IPS-15b (cell line): ENCODE measurements around the gene MRPS27.

Experiments
- H3K27me3 ChIP-seq: one replicate; pipeline ENCODE4 v1.6.1; 2013; ENCODE audit warnings: low read length; ENCODE audit not compliant: control insufficient read depth, insufficient read depth
- H3K36me3 ChIP-seq: one replicate; pipeline ENCODE4 v1.6.1; 2013; ENCODE audit warnings: low read length; ENCODE audit not compliant: control insufficient read depth, insufficient read depth
- H3K4me1 ChIP-seq: one replicate; pipeline ENCODE4 v1.6.1; 2013; ENCODE audit warnings: mild to moderate bottlenecking, low read length; ENCODE audit not compliant: control insufficient read depth, insufficient read depth
- H3K4me3 ChIP-seq: one replicate; pipeline ENCODE4 v1.5.1; 2013; ENCODE audit warnings: low read depth, low read length
- H3K9ac ChIP-seq: one replicate; pipeline ENCODE4 v1.6.1; 2013; ENCODE audit warnings: low read depth, mild to moderate bottlenecking, low read length
- H3K9me3 ChIP-seq: one replicate; pipeline ENCODE4 v1.6.1; 2013; ENCODE audit warnings: mild to moderate bottlenecking, low read length; ENCODE audit not compliant: control insufficient read depth, insufficient read depth

Gene MRPS27

GRCh38 chr5:72319976-72320752, at the start of gene MRPS27, which contains the start of gene PTCD2:
TSS of gene MRPS27 (minus strand) at chr5:72320240. CDS start at chr5:72320221, 19 bp downstream.
TSS of gene PTCD2 (plus strand) at chr5:72320373. CDS start at chr5:72320383, 10 bp downstream.
- Histone ChIP-seq H3K27me3 (no peaks in the 10 kb centered on the region), H3K9me3 (no peaks in the 10 kb centered on the region), H3K9ac (peak within 1 kb of the TSS; percentile 97), H3K4me1 (peaks cover 2% of the 10 kb centered on the region), H3K36me3 (peaks cover 4% of the 10 kb centered on the region), H3K4me3 (peak within 1 kb of the TSS; percentile 84)

DNA sequence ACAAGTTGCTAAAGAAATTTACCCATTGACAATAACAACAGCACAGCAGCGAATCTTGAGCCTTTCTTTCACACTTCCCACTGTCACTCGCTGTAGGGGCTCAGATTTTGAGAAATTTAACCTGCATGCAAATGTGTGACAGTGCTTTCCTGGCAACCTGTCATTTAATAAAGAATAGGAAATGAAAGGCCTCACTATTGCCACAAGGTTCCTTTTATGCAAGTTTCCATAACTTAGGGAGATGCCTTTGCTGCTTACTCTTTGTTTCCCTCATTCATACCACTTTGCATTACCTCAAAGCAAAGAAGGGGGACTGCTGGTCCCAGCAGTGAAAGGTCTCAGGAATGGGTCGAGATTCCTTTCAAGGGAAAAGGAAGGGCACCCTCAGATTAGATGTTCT, 49.7 kb upstream of the MRPS27 start:
- H3K27me3 ChIP-seq: no peaks in the 10 kb centered on the region
- no peaks in the 10 kb centered on the region for H3K36me3 ChIP-seq
- H3K9ac ChIP-seq: no peak overlapping the region
- no peak overlapping the region for H3K4me3 ChIP-seq
- H3K9me3 ChIP-seq: no peaks in the 10 kb centered on the region
- no peaks in the 10 kb centered on the region for H3K4me1 ChIP-seq

- H3K4me3 ChIP-seq: no peak overlapping the region
- H3K4me1 ChIP-seq: no peaks in the 10 kb centered on the region
- no peaks in the 10 kb centered on the region for H3K27me3 ChIP-seq
- H3K9ac ChIP-seq: no peak overlapping the region
- no peaks in the 10 kb centered on the region for H3K36me3 ChIP-seq
- H3K9me3 ChIP-seq: no peaks in the 10 kb centered on the region
Measured at GRCh38 chr5:72369301-72369700, 49.3 kb upstream of the MRPS27 start.

GRCh38 chr5:72368271-72368670, 48.2 kb upstream of the MRPS27 start:
- no peak overlapping the region for H3K4me3 ChIP-seq
- no peaks in the 10 kb centered on the region for H3K27me3 ChIP-seq
- H3K9ac ChIP-seq: no peak overlapping the region
- no peaks in the 10 kb centered on the region for H3K36me3 ChIP-seq
- no peaks in the 10 kb centered on the region for H3K9me3 ChIP-seq
- H3K4me1 ChIP-seq: peaks cover 3% of the 10 kb centered on the region

GRCh38 chr5:72366324-72366976, 46.4 kb upstream of the MRPS27 start:
- Histone ChIP-seq H3K36me3 (no peaks in the 10 kb centered on the region), H3K4me1 (peaks cover 8% of the 10 kb centered on the region), H3K4me3 (no peak overlapping the region), H3K9me3 (no peaks in the 10 kb centered on the region), H3K27me3 (no peaks in the 10 kb centered on the region), H3K9ac (no peak overlapping the region)

DNA sequence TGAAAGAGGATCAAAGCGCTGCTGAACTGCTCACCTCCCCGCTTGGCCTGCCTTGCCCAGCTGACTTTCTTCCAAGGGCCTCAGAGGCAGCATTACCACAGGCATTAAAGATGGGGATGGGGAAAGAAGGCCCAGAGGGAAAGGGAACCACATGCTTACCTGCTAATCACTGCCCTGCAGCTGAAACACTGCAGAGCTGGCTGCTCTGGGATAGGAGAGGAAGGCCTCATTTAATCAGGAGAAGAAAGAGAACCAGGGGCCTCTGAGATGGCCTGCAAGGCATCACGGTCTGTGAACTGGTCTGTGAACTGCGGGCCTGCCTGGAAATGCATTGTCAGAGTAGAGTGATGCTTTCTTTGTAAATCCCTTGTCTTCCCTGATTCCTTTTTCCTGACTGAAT, 44.9 kb upstream of the MRPS27 start:
- Histone ChIP-seq H3K27me3 (no peaks in the 10 kb centered on the region), H3K4me3 (no peak overlapping the region), H3K36me3 (no peaks in the 10 kb centered on the region), H3K4me1 (peaks cover 8% of the 10 kb centered on the region), H3K9me3 (no peaks in the 10 kb centered on the region), H3K9ac (peak overlapping the region; percentile 18)

GRCh38 chr5:72364171-72364570, 44.1 kb upstream of the MRPS27 start:
- H3K36me3 ChIP-seq: no peaks in the 10 kb centered on the region
- no peak overlapping the region for H3K4me3 ChIP-seq
- H3K4me1 ChIP-seq: peaks cover 8% of the 10 kb centered on the region
- H3K9ac ChIP-seq: no peak overlapping the region
- H3K27me3 ChIP-seq: no peaks in the 10 kb centered on the region
- H3K9me3 ChIP-seq: no peaks in the 10 kb centered on the region

DNA sequence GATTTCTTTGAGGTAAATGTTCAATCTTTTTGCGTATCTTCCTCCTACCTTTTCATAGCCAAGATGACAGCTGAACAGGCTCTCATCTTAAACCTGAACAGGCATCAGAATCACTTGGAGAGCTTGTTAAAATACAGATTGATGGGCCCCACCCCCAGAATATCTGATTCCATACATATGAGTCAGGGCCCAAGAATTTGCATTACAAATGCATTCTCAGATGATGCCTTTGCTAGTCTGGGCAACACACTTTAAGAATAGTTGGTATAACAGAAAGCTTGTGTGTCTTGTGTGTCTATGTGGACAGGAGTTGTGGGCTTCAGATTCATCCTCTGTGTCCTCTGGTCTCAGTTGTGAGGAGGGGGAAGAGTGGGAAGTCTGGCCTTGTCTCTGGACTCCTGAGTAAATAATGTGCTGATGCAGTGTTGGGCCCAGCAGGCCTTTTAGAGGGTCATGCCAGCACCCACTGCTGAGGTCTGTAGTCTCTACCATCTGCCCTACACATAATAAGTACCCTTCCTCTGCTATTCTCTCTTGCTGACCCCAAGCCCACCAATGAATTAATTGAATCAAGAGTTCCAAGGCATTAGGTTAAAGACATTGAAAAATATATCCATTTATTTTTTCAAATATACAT, 43.2 kb upstream of the MRPS27 start:
- Histone ChIP-seq H3K4me3 (no peak overlapping the region), H3K36me3 (no peaks in the 10 kb centered on the region), H3K9me3 (no peaks in the 10 kb centered on the region), H3K27me3 (no peaks in the 10 kb centered on the region), H3K4me1 (peaks cover 8% of the 10 kb centered on the region), H3K9ac (no peak overlapping the region)

DNA sequence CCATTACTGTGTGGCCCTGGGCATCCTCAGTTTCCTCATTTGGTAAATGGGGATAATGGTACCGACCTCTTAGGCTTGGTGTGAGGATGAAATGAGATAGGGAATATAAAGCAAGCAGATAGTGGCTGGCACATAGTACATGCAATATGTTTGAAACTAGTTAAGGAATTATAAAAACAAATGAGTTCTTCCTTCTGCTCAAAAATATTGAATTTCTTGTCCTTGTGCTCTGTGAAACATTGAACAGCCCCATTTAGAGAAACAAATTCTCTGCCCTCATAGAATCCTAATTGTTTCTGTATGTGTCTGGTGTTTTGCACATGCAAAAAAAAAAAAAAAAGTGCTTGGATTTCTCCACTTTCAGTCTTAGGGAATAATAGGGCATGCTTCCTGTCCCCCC, 39.8 kb upstream of the MRPS27 start:
- no peak overlapping the region for H3K4me3 ChIP-seq
- H3K4me1 ChIP-seq: peaks cover 8% of the 10 kb centered on the region
- H3K9me3 ChIP-seq: no peaks in the 10 kb centered on the region
- H3K9ac ChIP-seq: no peak overlapping the region
- no peaks in the 10 kb centered on the region for H3K36me3 ChIP-seq
- H3K27me3 ChIP-seq: no peaks in the 10 kb centered on the region

DNA sequence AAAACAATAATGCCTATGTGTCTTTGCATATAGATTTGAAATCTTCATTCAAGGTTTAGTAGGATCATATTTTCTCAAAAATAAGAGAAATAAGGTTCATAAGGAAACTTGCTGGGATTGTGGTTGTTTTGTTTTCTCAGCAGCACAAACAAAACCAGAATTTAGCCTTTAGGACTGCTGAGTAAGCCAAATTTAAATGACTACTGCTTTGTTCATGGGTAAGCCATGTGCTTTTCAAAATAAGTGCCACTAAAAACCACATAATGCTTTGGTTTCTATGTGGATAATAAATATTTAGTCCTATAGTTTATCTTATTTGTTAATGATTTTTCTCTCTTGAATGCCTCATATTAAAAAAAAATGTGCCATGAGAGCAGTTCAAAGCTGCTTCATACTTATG, 38.9 kb upstream of the MRPS27 start:
- Histone ChIP-seq H3K4me3 (no peak overlapping the region), H3K9me3 (no peaks in the 10 kb centered on the region), H3K36me3 (no peaks in the 10 kb centered on the region), H3K9ac (no peak overlapping the region), H3K27me3 (no peaks in the 10 kb centered on the region), H3K4me1 (peaks cover 8% of the 10 kb centered on the region)

DNA sequence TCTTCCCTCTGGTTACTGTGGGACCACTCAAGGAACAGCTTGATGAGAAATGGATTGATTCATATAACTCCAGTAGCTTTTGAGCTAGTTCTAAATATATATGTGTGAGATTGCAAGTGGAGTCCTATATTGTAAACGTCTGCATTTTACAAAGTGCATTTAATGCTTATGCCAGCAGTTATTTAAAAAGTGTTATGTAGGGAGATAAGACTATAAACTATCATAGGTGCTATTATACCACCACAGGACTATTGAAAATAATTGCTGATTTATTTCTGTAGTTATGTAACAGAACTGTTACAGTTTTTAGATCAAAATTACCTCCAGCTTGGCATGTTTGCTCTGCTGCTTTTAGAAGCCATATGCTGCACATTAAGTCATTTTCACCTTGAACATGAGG, 36.3 kb upstream of the MRPS27 start:
- Histone ChIP-seq H3K9me3 (no peaks in the 10 kb centered on the region), H3K9ac (no peak overlapping the region), H3K4me1 (no peaks in the 10 kb centered on the region), H3K27me3 (no peaks in the 10 kb centered on the region), H3K4me3 (no peak overlapping the region), H3K36me3 (no peaks in the 10 kb centered on the region)
